H9 (cell line): ENCODE measurements around the gene MAML1. TPM values are rescaled to one million over a fixed set of nuclear protein-coding genes. Genes with fewer than 3 reads are reported as not detected.

Experiments
- DNase-seq: peaks from one replicate; pipeline ENCODE4 v3.0.0-alpha.2; 2017
- H2AFZ ChIP-seq: one replicate; pipeline ENCODE4 v1.6.1; 2013; ENCODE audit warnings: mild to moderate bottlenecking, low read length, control low read depth, moderate library complexity
- H2AK5ac ChIP-seq: 2 replicates; pipeline ENCODE4 v1.6.1; 2013; ENCODE audit warnings: low read length, control low read depth, mixed read lengths; ENCODE audit not compliant: insufficient read length
- H2BK120ac ChIP-seq: one replicate; pipeline ENCODE4 v1.6.1; 2013; ENCODE audit warnings: low read depth, mild to moderate bottlenecking, low read length, control low read depth, inconsistent platforms; ENCODE audit not compliant: poor library complexity, severe bottlenecking
- H2BK12ac ChIP-seq: 2 replicates; pipeline ENCODE4 v1.6.1; 2013; ENCODE audit warnings: low read length, control low read depth, mixed read lengths, low read depth; ENCODE audit not compliant: insufficient read length
- H2BK15ac ChIP-seq: 2 replicates; pipeline ENCODE4 v1.6.1; 2013; ENCODE audit warnings: low read depth, low read length, control low read depth
- H2BK20ac ChIP-seq: one replicate; pipeline ENCODE4 v1.6.1; 2013; ENCODE audit warnings: low read depth, mild to moderate bottlenecking, low read length, control low read depth, inconsistent platforms; ENCODE audit not compliant: poor library complexity, severe bottlenecking
- H2BK5ac ChIP-seq: 2 replicates; pipeline ENCODE4 v1.6.1; 2013; ENCODE audit warnings: low read length, control low read depth, mixed read lengths; ENCODE audit not compliant: insufficient read length
- H3K14ac ChIP-seq: 2 replicates; pipeline ENCODE4 v1.6.1; 2013; ENCODE audit warnings: low read length, control low read depth; ENCODE audit not compliant: insufficient read depth
- H3K18ac ChIP-seq: 2 replicates; pipeline ENCODE4 v1.6.1; 2013; ENCODE audit warnings: low read depth, mild to moderate bottlenecking, mixed read lengths, low read length, control low read depth; ENCODE audit not compliant: insufficient read length
- H3K23ac ChIP-seq: 2 replicates; pipeline ENCODE4 v1.6.1; 2013; ENCODE audit warnings: low read length, control low read depth, mixed read lengths, low read depth; ENCODE audit not compliant: insufficient read length
- H3K23me2 ChIP-seq: 2 replicates; pipeline ENCODE4 v1.6.1; 2013; ENCODE audit warnings: low read depth, mild to moderate bottlenecking, mixed read lengths, low read length, control low read depth; ENCODE audit not compliant: insufficient read length, poor library complexity, severe bottlenecking
- H3K27ac ChIP-seq: 2 replicates; pipeline ENCODE4 v1.5.1; 2013; ENCODE audit warnings: low read length, control low read depth, mixed read lengths, low read depth; ENCODE audit not compliant: insufficient read length
- H3K27me3 ChIP-seq: 2 replicates; pipeline ENCODE4 v1.6.1; 2013; ENCODE audit warnings: low read length, control low read depth, inconsistent platforms; ENCODE audit not compliant: insufficient read depth
- H3K4ac ChIP-seq: 2 replicates; pipeline ENCODE4 v1.6.1; 2013; ENCODE audit warnings: low read depth, mild to moderate bottlenecking, control low read depth, inconsistent platforms, low read length, moderate library complexity
- H3K4me1 ChIP-seq: 2 replicates; pipeline ENCODE4 v1.6.1; 2013; ENCODE audit warnings: low read length, control low read depth, inconsistent platforms; ENCODE audit not compliant: insufficient read depth
- H3K4me2 ChIP-seq: 2 replicates; pipeline ENCODE4 v1.6.1; 2013; ENCODE audit warnings: low read length, control low read depth, mixed read lengths; ENCODE audit not compliant: insufficient read length, insufficient read depth
- H3K56ac ChIP-seq: 2 replicates; pipeline ENCODE4 v1.6.1; 2013; ENCODE audit warnings: low read depth, mild to moderate bottlenecking, mixed read lengths, low read length, control low read depth; ENCODE audit not compliant: insufficient read length
- H3K79me1 ChIP-seq: 2 replicates; pipeline ENCODE4 v1.6.1; 2013; ENCODE audit warnings: low read depth, mild to moderate bottlenecking, moderate library complexity, low read length, control low read depth, inconsistent platforms; ENCODE audit not compliant: insufficient read depth, poor library complexity, severe bottlenecking
- H3K79me2 ChIP-seq: 2 replicates; pipeline ENCODE4 v1.6.1; 2013; ENCODE audit warnings: low read length, control low read depth, inconsistent platforms; ENCODE audit not compliant: insufficient read depth
- H3K9ac ChIP-seq: 2 replicates; pipeline ENCODE4 v1.6.1; 2013; ENCODE audit warnings: low read length, control low read depth, mixed read lengths; ENCODE audit not compliant: insufficient read length; ENCODE audit errors: extremely low read depth
- H3K9me3 ChIP-seq: one replicate; pipeline ENCODE4 v1.6.1; 2013; ENCODE audit warnings: low read depth, low read length, inconsistent platforms; ENCODE audit not compliant: control insufficient read depth
- H3T11ph ChIP-seq: one replicate; pipeline ENCODE4 v1.6.1; 2013; ENCODE audit warnings: mild to moderate bottlenecking, low read length, control low read depth, inconsistent platforms
- H4K20me1 ChIP-seq: one replicate; pipeline ENCODE4 v1.6.1; 2013; ENCODE audit not compliant: control insufficient read depth, insufficient read length, insufficient read depth
- H4K5ac ChIP-seq: 2 replicates; pipeline ENCODE4 v1.6.1; 2013; ENCODE audit warnings: low read depth, mild to moderate bottlenecking, mixed read lengths, low read length, control low read depth; ENCODE audit not compliant: insufficient read length
- H4K8ac ChIP-seq: replicated peaks from 2 replicates; pipeline ENCODE4 v1.6.1; 2013; ENCODE audit warnings: low read length, control low read depth, mixed read lengths, low read depth; ENCODE audit not compliant: insufficient read length
- H4K91ac ChIP-seq: 2 replicates; pipeline ENCODE4 v1.6.1; 2013; ENCODE audit warnings: low read depth, mild to moderate bottlenecking, moderate library complexity, mixed read lengths, low read length, control low read depth; ENCODE audit not compliant: insufficient read length
- H3K27ac Mint-ChIP-seq, 3 experiments: 2 replicates in 2 of 3; 3 replicates in 1 of 3; pipeline ENCODE4 v1.8.0; 2020 to 2021; ENCODE audit warnings: mixed read lengths in 3 of 3, mild to moderate bottlenecking in 1 of 3, moderate library complexity in 1 of 3
- H3K27me3 Mint-ChIP-seq: 2 replicates; pipeline ENCODE4 v1.8.0; 2021; ENCODE audit warnings: low read depth, mild to moderate bottlenecking, moderate library complexity, mixed read lengths
- H3K36me3 Mint-ChIP-seq, 3 experiments: 2 replicates in 2 of 3; 3 replicates in 1 of 3; pipeline ENCODE4 v1.8.0; 2020 to 2021; ENCODE audit warnings: low read depth in 3 of 3, mixed read lengths in 3 of 3; ENCODE audit not compliant: insufficient read depth in 1 of 3
- H3K4me1 Mint-ChIP-seq, 2 experiments: 2 replicates each; pipeline ENCODE4 v1.8.0; 2020; ENCODE audit warnings: mixed read lengths in 2 of 2
- H3K4me3 Mint-ChIP-seq, 2 experiments: 2 replicates in 1 of 2; 3 replicates in 1 of 2; pipeline ENCODE4 v1.8.0; 2020 to 2021; ENCODE audit warnings: mild to moderate bottlenecking in 2 of 2, mixed read lengths in 2 of 2, moderate library complexity in 1 of 2
- H3K9me3 Mint-ChIP-seq, 2 experiments: 2 replicates in 1 of 2; 3 replicates in 1 of 2; pipeline ENCODE4 v1.8.0; 2020; ENCODE audit warnings: mild to moderate bottlenecking in 2 of 2, mixed read lengths in 2 of 2, moderate library complexity in 1 of 2
- CTCF ChIP-seq: fragments of 200-600 bp; sonication (generic); conservative IDR thresholded peaks from 3 replicates; pipeline ENCODE4 v1.8.0; 2021; ENCODE audit warnings: antibody characterized with exemption, mild to moderate bottlenecking
- WGBS: extraction: QIAGEN DNeasy Blood & Tissue Kit; methylation state at CpG from one replicate; pipeline ENCODE4 v1.1.7; 2013; ENCODE audit warnings: missing lambda C conversion rate, low lambda C conversion rate, mixed read lengths; ENCODE audit not compliant: insufficient read length; ENCODE audit errors: extremely low coverage; 5-methylcytosine and 5-hydroxymethylcytosine counted together
- total RNA-seq: library from RNA; stranded (reverse); gene quantifications from 2 replicates; pipeline ENCODE4 v1.2.1, GENCODE V29; 2021

The MAML1 gene
- total RNA-seq, 1 experiment from 2014 or later, result 50.8 TPM

DNA sequence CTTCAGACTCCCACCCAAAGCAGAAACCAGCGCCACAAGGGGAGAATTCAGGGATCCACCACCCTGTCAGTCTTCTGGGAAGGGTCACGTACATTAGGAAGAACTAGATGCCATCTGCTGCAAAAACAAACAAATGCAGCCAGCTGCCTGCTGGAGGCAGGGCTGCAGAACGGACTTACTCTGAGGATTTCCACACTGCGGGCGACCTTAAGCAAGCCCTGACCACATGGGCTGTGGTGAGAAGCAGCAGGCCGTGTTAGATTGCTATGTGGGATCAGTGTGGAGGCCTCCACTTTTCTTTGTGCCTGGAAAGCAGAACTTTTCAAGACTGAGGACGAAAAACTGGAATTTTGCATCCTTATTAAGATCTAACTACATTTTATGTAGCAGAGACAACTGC lies 47.7 kb downstream of the MAML1 start:
- H3K79me1 ChIP-seq, result no peaks in the 10 kb centered on the region
- H3K4me2 ChIP-seq, result no peak overlapping the region
- no peak overlapping the region for H4K5ac ChIP-seq
- no peaks in the 10 kb centered on the region for H3K79me2 ChIP-seq
- H3K27ac ChIP-seq, result no peak overlapping the region
- H2BK120ac ChIP-seq, result no peak overlapping the region
- peaks cover 6% of the 10 kb centered on the region for H3K27me3 Mint-ChIP-seq
- WGBS, result no CpG with 5 or more reads among the region's 7 CpGs
- no peaks in the 10 kb centered on the region for H3K4me1 Mint-ChIP-seq
- H3K14ac ChIP-seq, result no peak overlapping the region
- H3K27me3 ChIP-seq, result no peaks in the 10 kb centered on the region
- no peak overlapping the region for H2BK5ac ChIP-seq
- H2AFZ ChIP-seq, result no peak overlapping the region
- H3K18ac ChIP-seq, result no peak overlapping the region
- H2AK5ac ChIP-seq, result no peak overlapping the region
- no peak for TF ChIP-seq CTCF
- no peaks in the 10 kb centered on the region for H3K4me1 ChIP-seq
- DNase-seq, result no peak
- H4K91ac ChIP-seq, result no peak overlapping the region
- H4K20me1 ChIP-seq, result no peaks in the 10 kb centered on the region
- H2BK20ac ChIP-seq, result no peak overlapping the region
- no peak overlapping the region for H3K9ac ChIP-seq
- H3K9me3 Mint-ChIP-seq, result no peaks in the 10 kb centered on the region
- H3K23me2 ChIP-seq, result no peaks in the 10 kb centered on the region
- no peak overlapping the region for H2BK15ac ChIP-seq
- H4K8ac ChIP-seq, result no peak overlapping the region
- H3K9me3 ChIP-seq, result no peaks in the 10 kb centered on the region
- H3K36me3 Mint-ChIP-seq, result peaks cover 24 to 45% (median 30%) of the 10 kb centered on the region in 3 experiments
- no peak overlapping the region for H3K23ac ChIP-seq
- no peak overlapping the region for H3K4me3 Mint-ChIP-seq
- no peak overlapping the region for H3T11ph ChIP-seq
- no peak overlapping the region for H3K27ac Mint-ChIP-seq
- H3K56ac ChIP-seq, result no peak overlapping the region
- no peak overlapping the region for H3K4ac ChIP-seq
- no peak overlapping the region for H2BK12ac ChIP-seq
